GM19468 (cell line): ENCODE data around the gene NCAPD3.
"Not testable (repeated sequence)": the region's sequence is repeated elsewhere in the genome, so short reads cannot be mapped to it uniquely, and the experiment has no call there.

Experiments
- ATAC-seq: cut with Tn5 transposase; IDR thresholded peaks from one replicate; pipeline ENCODE4 v1.9.1; 2021; ENCODE audit warnings: mild to moderate bottlenecking, moderate library complexity, moderate number of reproducible peaks; ENCODE audit not compliant: unreplicated experiment; ENCODE audit errors: extremely low read depth

Gene NCAPD3, protein sequence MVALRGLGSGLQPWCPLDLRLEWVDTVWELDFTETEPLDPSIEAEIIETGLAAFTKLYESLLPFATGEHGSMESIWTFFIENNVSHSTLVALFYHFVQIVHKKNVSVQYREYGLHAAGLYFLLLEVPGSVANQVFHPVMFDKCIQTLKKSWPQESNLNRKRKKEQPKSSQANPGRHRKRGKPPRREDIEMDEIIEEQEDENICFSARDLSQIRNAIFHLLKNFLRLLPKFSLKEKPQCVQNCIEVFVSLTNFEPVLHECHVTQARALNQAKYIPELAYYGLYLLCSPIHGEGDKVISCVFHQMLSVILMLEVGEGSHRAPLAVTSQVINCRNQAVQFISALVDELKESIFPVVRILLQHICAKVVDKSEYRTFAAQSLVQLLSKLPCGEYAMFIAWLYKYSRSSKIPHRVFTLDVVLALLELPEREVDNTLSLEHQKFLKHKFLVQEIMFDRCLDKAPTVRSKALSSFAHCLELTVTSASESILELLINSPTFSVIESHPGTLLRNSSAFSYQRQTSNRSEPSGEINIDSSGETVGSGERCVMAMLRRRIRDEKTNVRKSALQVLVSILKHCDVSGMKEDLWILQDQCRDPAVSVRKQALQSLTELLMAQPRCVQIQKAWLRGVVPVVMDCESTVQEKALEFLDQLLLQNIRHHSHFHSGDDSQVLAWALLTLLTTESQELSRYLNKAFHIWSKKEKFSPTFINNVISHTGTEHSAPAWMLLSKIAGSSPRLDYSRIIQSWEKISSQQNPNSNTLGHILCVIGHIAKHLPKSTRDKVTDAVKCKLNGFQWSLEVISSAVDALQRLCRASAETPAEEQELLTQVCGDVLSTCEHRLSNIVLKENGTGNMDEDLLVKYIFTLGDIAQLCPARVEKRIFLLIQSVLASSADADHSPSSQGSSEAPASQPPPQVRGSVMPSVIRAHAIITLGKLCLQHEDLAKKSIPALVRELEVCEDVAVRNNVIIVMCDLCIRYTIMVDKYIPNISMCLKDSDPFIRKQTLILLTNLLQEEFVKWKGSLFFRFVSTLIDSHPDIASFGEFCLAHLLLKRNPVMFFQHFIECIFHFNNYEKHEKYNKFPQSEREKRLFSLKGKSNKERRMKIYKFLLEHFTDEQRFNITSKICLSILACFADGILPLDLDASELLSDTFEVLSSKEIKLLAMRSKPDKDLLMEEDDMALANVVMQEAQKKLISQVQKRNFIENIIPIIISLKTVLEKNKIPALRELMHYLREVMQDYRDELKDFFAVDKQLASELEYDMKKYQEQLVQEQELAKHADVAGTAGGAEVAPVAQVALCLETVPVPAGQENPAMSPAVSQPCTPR (N-terminal part only)

DNA sequence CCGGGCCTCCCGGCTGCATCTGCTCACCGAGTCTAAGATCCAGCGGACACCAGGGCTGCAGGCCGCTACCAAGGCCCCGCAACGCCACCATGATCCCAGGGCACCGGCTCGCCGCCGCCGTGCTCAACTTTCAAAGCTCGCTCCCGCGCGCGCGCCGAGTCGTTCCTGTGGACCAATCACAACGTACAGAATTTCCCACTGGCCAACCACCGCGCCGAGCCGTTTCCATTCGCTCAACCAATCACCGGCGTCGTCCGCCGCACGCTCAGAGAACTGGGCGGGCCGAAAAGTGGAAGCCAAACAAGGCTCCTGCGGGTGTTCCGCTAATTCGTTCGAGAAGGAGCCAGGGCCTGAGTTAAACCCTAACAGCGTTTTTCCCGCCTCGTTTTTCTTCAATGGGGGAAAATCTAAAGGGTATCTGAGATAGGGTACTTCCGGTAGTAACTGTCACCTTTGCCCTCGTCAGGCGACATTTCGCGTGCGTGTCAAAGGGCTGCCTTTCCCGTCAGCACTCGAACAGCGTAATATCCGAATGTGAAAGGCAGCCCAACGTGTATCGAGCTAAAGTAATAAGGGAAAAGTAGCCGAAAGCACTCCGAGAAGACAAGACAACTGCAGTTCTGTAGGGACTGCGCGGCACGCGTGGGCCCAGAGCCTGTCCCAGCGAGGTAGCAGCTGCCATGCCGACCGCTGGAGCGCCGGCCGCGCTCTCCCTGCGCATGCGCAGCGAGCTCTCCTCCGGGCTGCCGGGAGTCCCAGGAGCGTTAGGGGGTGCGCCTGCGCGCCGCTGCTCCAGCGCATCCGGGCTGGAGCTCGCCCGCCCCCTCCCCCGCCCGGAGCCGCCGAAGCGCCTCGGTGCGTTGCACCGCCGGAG, at the start of gene NCAPD3, which contains the start of gene VPS26B:
NCAPD3 (minus strand) TSS at position 132 of the 874 bp plus-strand sequence; CDS start at position 91, 41 bp downstream.
VPS26B (plus strand) TSS at position 836 of the 874 bp plus-strand sequence. CDS start 452 bp downstream, outside the sequence.
- peak; percentile 73 for ATAC-seq

DNA sequence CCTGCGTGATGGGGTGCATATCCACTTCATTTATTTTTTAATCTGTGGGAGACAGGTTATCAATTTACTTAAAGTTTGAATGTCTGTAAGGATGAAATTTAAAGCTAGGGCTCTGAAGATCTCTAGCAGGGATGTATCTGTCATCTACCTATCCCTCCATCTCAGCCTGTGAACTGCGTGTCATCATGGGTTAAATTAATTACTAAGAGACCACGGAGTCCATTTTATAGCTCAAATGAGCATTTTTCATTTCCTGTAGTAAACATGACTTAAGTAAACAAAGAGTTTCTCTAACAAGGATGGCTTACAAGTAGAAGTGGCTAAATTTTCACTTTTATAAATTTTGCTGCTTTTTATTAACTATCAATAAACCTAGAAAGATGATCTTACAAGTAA, 49.5 kb upstream of the NCAPD3 start:
- ATAC-seq, result no peak

DNA sequence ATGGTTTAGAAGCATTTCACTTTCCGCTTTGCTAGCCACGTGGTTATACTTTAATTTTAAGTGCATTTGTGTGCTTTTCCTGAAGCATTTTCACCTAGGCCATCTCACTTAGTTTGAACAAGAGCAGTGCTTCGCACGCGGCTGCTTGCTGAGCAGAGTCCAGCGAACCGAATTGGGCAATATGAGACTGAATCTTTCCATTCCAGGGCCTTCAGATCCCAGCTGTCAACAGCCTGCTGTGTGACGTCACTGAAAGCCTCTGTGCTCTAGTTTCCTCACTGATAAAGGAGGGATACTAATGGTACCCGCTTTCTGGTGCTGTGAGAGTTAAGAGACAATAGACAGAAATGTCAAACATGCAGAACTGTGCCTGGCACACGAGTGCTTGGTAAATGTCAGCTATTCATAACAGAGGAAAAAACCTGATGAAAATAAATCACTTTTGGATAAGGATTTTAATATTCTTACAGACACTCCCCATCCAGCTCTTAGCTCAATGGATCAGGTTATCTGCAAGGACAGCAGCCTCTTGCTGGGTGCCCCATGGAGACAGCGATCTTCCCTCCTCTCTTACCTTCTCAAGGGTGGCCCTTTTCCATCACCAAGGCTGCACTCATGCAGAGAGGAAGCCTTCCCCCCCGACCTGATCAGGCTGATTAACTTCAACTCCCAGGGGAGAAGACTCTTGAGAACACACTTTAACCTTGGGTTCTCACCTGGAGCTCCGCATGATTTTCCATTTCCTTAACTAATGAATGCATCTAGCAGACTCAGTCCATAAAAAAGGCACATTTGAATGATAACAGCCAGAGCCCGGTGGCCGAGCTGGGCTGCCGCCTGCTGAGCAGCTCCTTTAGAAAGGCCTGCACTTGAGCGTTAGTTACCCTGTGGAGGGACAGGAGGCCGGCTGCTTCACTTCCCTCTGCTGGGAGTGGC, 48.9 kb upstream of the NCAPD3 start:
- no peak for ATAC-seq

DNA sequence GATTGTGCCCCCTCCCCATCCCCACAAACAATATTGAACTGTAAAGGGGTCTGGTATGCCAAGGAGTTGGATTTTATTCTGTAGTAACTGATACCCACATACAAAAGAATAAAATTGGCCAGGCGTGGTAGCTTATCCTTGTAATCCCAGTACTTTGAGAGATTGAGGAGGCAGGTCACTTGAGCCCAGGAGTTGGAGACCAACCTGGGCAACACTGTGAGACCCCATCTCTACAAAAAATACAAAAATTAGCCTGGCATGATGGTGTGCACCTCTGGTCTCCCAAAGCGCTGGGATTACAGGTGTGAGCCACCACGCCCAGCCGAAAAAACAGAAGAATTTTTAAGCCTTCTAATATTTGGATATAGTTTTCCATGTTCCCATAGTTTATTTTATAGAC, 48.2 kb upstream of the NCAPD3 start:
- ATAC-seq, result no peak

DNA sequence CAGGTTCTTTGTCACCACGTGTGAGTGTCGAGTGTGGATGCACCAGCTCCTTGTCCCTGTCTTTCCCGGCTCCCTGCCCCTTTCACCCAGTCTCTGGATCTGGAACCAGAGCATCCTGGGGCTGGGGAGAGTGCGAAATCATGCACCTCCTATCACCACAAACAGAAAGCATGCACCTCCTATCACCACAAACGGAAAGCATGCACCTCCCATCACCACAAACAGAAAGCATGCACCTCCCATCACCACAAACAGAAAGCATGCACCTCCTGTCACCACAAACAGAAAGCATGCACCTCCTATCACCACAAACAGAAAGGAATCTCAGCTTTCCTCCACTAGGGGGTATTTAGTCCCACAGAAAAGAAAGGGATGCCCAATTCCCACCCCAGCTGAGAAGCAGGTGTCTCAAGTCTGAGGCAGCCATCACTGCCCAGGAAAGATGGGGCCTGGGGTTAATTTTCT, 46.5 kb upstream of the NCAPD3 start:
- no peak for ATAC-seq

DNA sequence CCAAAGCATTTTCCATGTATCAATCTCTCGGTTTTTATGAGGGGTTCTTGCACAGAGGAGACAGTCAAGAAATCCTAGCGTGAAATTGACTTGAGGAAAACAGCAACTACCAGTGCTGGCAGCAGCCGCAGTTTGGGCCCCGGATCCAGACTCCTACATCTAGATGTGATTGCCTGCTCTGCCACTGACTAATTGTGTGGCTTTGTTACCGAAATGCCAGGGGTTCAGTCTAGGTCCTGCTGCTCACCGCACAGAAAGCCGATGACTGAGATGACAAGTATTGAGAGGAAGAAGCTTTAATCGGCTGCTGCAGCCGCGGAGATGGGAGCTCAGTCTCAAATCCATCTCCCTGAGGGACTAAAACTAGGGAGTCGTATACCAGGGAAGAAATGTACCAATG, 44.2 kb upstream of the NCAPD3 start:
- no peak for ATAC-seq

DNA sequence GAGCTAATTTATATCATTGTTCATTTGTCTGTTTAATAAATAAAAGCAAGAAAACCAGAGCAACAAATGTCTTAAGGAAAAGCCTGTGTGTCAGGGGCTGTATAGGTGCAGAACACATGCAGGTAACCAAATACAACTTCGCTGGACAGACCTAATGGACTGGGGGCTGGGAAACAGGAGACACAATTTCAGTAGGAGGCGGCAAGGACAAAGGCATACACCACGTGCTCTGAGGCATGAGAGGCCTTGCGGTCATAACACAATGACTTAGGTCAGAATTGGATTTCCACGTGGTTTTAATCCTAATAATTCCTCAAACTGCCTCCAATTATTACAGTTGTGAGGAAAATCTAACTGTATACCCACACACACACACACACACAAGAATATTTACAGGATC, 43.7 kb upstream of the NCAPD3 start:
- no peak for ATAC-seq

DNA sequence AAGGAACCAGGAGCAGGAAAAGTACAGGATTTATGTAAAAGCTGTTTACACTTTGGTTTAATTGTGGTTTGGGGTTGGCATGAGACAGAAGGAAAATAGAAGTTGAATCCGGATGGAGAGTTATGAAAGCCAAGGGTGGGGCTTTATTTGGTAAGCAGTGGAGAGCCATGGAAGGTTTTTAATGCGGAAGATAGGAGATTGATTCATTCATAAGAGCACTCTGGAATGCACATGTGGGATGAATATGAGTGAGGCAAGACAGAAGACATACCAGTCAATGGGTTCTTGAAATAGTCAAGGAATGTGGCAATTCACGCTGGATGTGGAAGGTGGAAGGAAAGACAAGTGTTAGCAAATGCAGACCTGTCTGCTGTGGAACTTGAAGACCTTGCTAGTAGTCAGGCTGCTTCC, 43.1 kb upstream of the NCAPD3 start:
- no peak for ATAC-seq

DNA sequence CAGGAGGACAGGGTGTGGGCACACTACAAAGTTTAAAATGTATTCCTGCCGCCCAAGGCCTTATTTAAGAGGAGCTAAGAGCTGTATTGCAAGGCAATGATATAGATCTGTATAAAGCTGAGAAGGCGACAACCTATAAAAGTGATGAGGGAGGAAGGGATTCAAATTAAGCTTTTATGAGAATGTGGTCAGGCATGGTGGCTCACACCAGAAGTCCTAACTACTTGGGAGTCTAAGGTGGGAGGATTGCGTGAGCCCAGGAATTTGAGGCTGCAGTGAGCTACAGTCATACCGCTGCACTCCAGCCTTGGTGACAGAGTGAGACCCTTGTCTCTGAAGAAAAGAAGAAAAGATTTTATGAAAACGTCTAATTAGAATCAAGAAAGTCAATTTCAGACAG, 42.7 kb upstream of the NCAPD3 start:
- no peak for ATAC-seq

DNA sequence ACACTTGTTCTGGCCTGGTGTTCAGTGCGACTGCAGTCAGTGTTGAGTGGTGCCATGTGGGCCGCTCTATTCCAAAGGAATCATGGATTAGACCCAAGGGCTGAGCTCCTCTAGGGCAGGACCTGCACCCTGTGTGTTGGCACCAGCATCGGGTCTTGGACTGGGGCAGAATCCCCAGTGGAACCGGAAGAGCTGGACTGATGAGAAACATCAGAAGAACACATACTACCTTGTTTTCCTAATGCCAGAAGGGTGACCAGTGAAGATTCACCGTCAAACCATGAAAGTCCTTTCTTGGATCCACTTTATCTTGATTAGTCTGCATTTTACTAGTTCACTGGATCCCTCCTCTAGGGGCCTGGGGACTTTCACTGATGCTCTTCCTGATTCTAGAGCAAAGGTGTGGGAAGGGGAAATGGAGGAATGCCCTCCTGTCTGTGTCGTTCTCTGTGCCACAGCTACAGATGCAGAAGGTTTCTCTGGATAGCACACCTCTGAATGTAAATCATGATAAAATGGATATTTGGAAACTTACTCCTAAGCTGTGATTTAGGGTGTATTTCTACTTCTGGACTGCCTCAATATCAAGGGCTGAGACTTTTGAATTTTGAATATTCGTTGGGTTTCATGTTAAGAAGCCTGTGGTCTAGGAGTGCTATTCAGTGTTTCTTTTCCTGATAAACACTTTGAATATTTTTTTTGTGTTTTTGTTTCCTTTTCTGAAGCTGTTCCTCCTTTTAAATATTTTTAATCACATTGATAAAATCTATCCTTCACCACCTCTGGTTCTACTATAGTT, 41.4 kb upstream of the NCAPD3 start:
- ATAC-seq, result no peak

DNA sequence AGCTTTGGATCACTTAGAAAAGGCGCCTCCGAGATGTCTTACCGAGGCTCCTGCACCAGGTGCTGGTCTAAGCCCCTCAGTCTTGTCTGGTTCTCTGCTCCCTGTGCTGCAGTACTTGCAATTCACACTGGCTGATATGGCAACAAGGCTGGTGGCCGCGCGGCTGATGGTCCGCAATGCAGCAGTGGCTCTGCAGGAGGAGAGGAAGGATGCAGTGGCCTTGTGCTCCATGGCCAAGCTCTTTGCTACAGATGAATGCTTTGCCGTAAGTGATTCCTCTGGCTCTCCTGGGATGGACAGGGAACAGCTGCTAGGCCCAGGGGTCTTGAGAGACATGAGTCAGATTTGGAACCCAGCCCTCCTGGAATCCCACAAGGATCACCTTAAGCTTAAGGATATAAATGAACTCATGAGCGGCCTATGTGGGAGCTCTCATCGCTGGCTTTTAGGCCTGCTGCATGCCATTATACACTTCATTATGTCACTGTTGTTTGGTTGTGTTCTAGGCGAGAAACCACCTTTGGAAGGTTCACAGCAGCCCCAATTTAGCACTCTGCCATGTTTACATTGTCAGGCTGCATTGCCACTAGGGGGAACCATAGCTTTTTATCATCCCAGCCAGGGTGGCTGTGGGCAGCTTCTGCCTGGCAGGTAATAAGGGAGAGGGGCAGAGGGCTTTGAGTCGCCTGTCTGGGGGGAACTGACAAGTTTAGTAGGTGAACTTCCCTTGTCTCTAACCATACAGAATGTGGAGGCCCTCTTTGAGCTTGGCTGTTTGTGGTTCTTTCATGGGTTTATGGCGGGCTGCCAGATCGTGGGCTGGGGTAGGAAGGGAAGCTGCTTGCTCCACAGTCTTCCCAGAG, 38.1 kb upstream of the NCAPD3 start:
- ATAC-seq, result no peak

DNA sequence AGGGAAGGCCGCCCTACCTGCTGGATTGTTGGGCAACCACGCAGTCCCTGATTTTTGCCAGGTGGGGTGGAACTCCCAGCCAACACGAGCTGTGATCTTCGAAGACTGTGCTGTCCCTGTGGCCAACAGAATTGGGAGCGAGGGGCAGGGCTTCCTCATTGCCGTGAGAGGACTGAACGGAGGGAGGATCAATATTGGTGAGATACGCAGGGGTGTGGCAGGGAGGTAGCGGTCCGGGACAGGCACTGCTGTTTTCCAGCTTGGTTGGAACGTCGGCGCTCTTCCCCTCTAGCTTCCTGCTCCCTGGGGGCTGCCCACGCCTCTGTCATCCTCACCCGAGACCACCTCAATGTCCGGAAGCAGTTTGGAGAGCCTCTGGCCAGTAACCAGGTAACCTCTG, 37.2 kb upstream of the NCAPD3 start:
- ATAC-seq, result no peak

DNA sequence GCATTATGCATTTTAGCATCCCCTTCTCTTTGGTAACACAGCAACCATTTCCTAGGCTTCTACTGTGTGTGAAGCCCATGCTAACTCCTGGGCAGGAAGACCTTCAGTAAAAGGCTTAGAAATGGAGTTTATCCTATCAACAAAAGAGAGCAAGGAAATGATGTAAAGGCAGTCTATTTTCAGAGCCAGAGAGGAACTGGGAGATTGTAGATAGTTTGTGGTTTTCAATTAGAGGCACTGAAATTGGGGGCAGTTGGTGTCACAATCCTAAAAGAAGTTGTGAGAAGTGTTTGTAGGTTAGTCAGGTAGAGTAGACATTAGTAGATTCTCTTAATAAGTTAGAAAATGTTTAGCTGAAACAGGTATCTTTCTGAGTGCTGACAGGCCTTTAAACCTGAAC, 36.7 kb upstream of the NCAPD3 start:
- no peak for ATAC-seq

DNA sequence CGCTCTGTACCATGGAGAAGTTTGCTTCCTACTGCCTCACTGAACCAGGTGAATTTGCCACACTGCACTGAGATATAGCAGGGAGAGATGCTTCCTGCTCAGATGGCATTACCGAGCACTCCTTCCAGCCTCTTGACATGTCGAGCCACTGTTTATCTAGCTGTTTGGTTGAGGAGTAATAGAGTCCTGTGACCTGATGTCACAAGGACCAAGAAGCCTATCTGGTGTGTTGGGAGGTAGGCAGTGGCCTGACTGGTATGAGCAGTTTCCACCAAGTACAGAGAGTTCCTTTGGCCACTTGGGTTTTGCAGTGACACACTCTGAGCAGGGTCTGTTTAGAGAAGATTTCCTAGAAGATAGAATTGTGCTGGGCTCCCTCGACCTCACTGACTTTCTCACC, 34.8 kb upstream of the NCAPD3 start:
- no peak for ATAC-seq

DNA sequence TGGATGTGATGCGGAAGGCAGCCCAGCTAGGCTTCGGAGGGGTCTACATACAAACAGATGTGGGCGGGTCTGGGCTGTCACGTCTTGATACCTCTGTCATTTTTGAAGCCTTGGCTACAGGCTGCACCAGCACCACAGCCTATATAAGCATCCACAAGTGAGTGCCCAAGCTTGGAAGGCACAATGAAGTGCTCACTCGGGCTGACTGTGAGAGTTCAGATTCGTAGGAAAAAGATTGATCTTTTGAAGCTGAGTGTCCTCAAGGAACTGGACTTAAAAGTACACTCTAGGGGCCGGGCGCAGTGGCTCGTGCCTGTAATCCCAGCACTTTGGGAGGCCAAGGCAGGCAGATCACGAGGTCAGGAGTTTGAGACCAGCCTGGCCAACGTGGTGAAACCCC, 33.3 kb upstream of the NCAPD3 start:
- no peak for ATAC-seq

DNA sequence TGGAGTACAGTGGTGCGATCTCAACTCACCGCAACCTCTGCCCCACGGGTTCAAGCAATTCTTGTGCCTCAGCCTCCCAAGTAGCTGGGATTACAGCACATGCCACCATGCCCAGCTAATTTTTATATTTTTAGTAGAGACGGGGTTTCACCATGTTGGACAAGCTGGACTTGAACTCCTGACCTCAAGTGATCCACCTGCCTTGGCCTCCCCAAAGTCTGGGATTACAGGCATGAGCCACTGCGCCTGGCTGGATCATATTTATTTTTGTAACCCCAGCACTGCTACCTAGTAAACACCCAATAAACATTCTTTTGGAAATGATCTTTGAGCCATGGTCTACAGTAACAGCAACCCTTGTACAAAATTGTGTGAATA, 31.4 kb upstream of the NCAPD3 start:
- ATAC-seq, result not testable (repeated sequence)
